ENCODE measurements around the gene TMEM119.
"Not testable (repeated sequence)": the region's sequence is repeated elsewhere in the genome, so short reads cannot be mapped to it uniquely, and the experiment has no call there.

Gene TMEM119

GRCh38 chr12:108565146-108565545 lies 32.7 kb downstream of the TMEM119 start:
- DNase-seq (ENCODE audit: low spot score), result no peak

- no peak for DNase-seq (ENCODE audit: low spot score)
These were observed 33.2 kb downstream of the TMEM119 start for GRCh38 chr12:108564724-108565123.

GRCh38 chr12:108563804-108564151 lies 34.1 kb downstream of the TMEM119 start:
- DNase-seq (ENCODE audit: low spot score), result no peak

- DNase-seq (ENCODE audit: low spot score), result peak; percentile 86
These were observed 34.6 kb downstream of the TMEM119 start for GRCh38 chr12:108563136-108563803.

- DNase-seq (ENCODE audit: low spot score), result peak; percentile 96
These were observed 35.3 kb downstream of the TMEM119 start, which contains the start of gene ISCU for GRCh38 chr12:108562348-108563135. TSS of gene ISCU (plus strand) at chr12:108562596. CDS start at chr12:108562623, 27 bp downstream.

GRCh38 chr12:108561852-108562347 lies 36.0 kb downstream of the TMEM119 start:
- no peak for DNase-seq (ENCODE audit: low spot score)

GRCh38 chr12:108560752-108561719 lies 36.8 kb downstream of the TMEM119 start, which contains the start of gene SART3:
TSS of gene SART3 (minus strand) at chr12:108561173. CDS start at chr12:108561154, 19 bp downstream.
- peak; percentile 88 for DNase-seq (ENCODE audit: low spot score)

- DNase-seq (ENCODE audit: low spot score), result no peak
These were observed 37.6 kb downstream of the TMEM119 start for GRCh38 chr12:108560321-108560721.

GRCh38 chr12:108559748-108560147 lies 38.1 kb downstream of the TMEM119 start:
- DNase-seq (ENCODE audit: low spot score), result no peak

GRCh38 chr12:108559007-108559655 lies 38.8 kb downstream of the TMEM119 start:
- no peak for DNase-seq (ENCODE audit: low spot score)

GRCh38 chr12:108555383-108555782 lies 42.5 kb downstream of the TMEM119 start:
- DNase-seq (ENCODE audit: low spot score), result not testable (repeated sequence)

- DNase-seq (ENCODE audit: low spot score), result no peak
These were observed 44.1 kb downstream of the TMEM119 start for GRCh38 chr12:108553799-108554198.

- DNase-seq (ENCODE audit: low spot score), result no peak
These were observed 46.3 kb downstream of the TMEM119 start for GRCh38 chr12:108551535-108551934.

GRCh38 chr12:108548954-108549521 lies 48.8 kb downstream of the TMEM119 start:
- no peak for DNase-seq (ENCODE audit: low spot score)

- DNase-seq (ENCODE audit: low spot score), result no peak
These were observed 50.2 kb downstream of the TMEM119 start for GRCh38 chr12:108547686-108548085.

GRCh38 chr12:108543652-108544051 lies 54.2 kb downstream of the TMEM119 start:
- DNase-seq (ENCODE audit: low spot score), result no peak

- no peak for DNase-seq (ENCODE audit: low spot score)
These were observed 55.6 kb downstream of the TMEM119 start for GRCh38 chr12:108542320-108542719.

Data from hepatic stellate cell (primary cell).